ENCODE results near the gene FSTL4. TPM values are rescaled to one million over a fixed set of nuclear protein-coding genes. Genes with fewer than 3 reads are reported as not detected.

The FSTL4 gene
- total and polyA plus RNA-seq, 4 donors = 2.3 to 6.4 (median 5.5) TPM

- H3K36me3 ChIP-seq (ENCODE audit: control insufficient read depth, insufficient read depth, low read length) = no peaks in the 10 kb centered on the region
- peak in 2 of 6 donors; percentile 27 to 52 for DNase-seq (ENCODE audit: low read depth in 4 of 6, low spot score in 6 of 6)
- peaks cover 37% of the 10 kb centered on the region for H3K4me1 ChIP-seq (ENCODE audit: control insufficient read depth, insufficient read depth, low read length)
- no peaks in the 10 kb centered on the region for H3K9me3 ChIP-seq (ENCODE audit: control insufficient read depth, insufficient read depth, low read length)
- H3K27me3 ChIP-seq (ENCODE audit: control insufficient read depth, insufficient read depth, low read length) = peaks cover 4% of the 10 kb centered on the region
- no peak overlapping the region for H3K4me3 ChIP-seq (ENCODE audit: low read depth, low read length)
- H3K27ac ChIP-seq (ENCODE audit: low read depth, low read length) = no peak overlapping the region
- 75% methylated on average over 6 of the region's 6 CpGs for WGBS (ENCODE audit: insufficient coverage)
These were observed 245.1 kb downstream of the FSTL4 start for GRCh38 chr5:133367071-133367786.

- no peaks in the 10 kb centered on the region for H3K36me3 ChIP-seq (ENCODE audit: control insufficient read depth, insufficient read depth, low read length)
- no peak for DNase-seq (ENCODE audit: low read depth in 4 of 6, low spot score in 6 of 6)
- no peak overlapping the region for H3K27ac ChIP-seq (ENCODE audit: low read depth, low read length)
- WGBS (ENCODE audit: insufficient coverage) = 98% methylated on average over 4 of the region's 6 CpGs
- peaks cover 4% of the 10 kb centered on the region for H3K27me3 ChIP-seq (ENCODE audit: control insufficient read depth, insufficient read depth, low read length)
- H3K4me3 ChIP-seq (ENCODE audit: low read depth, low read length) = no peak overlapping the region
- peaks cover 33% of the 10 kb centered on the region for H3K4me1 ChIP-seq (ENCODE audit: control insufficient read depth, insufficient read depth, low read length)
- H3K9me3 ChIP-seq (ENCODE audit: control insufficient read depth, insufficient read depth, low read length) = no peaks in the 10 kb centered on the region
These were observed 245.9 kb downstream of the FSTL4 start for GRCh38 chr5:133366438-133366837.

- H3K9me3 ChIP-seq (ENCODE audit: control insufficient read depth, insufficient read depth, low read length) = no peaks in the 10 kb centered on the region
- no peak for DNase-seq (ENCODE audit: low read depth in 4 of 6, low spot score in 6 of 6)
- peaks cover 30% of the 10 kb centered on the region for H3K4me1 ChIP-seq (ENCODE audit: control insufficient read depth, insufficient read depth, low read length)
- H3K27ac ChIP-seq (ENCODE audit: low read depth, low read length) = no peak overlapping the region
- H3K4me3 ChIP-seq (ENCODE audit: low read depth, low read length) = no peak overlapping the region
- no peaks in the 10 kb centered on the region for H3K36me3 ChIP-seq (ENCODE audit: control insufficient read depth, insufficient read depth, low read length)
- WGBS (ENCODE audit: insufficient coverage) = 50% methylated on average over 6 of the region's 6 CpGs
- H3K27me3 ChIP-seq (ENCODE audit: control insufficient read depth, insufficient read depth, low read length) = peaks cover 4% of the 10 kb centered on the region
These were observed 246.6 kb downstream of the FSTL4 start for GRCh38 chr5:133365738-133366137.

GRCh38 chr5:133364936-133365707 is 247.2 kb downstream of the FSTL4 start:
- H3K36me3 ChIP-seq (ENCODE audit: control insufficient read depth, insufficient read depth, low read length) = no peaks in the 10 kb centered on the region
- H3K9me3 ChIP-seq (ENCODE audit: control insufficient read depth, insufficient read depth, low read length) = no peaks in the 10 kb centered on the region
- no peak overlapping the region for H3K4me3 ChIP-seq (ENCODE audit: low read depth, low read length)
- DNase-seq (ENCODE audit: low read depth in 4 of 6, low spot score in 6 of 6) = peak in 1 of 6 donors; percentile 67
- peaks cover 2% of the 10 kb centered on the region for H3K27me3 ChIP-seq (ENCODE audit: control insufficient read depth, insufficient read depth, low read length)
- H3K4me1 ChIP-seq (ENCODE audit: control insufficient read depth, insufficient read depth, low read length) = peaks cover 24% of the 10 kb centered on the region
- WGBS (ENCODE audit: insufficient coverage) = 26% methylated on average over 7 of the region's 12 CpGs
- H3K27ac ChIP-seq (ENCODE audit: low read depth, low read length) = no peak overlapping the region

- H3K4me1 ChIP-seq (ENCODE audit: control insufficient read depth, insufficient read depth, low read length) = peaks cover 22% of the 10 kb centered on the region
These were observed 248.3 kb downstream of the FSTL4 start for GRCh38 chr5:133363807-133364587.

GRCh38 chr5:133362438-133362837 is 249.9 kb downstream of the FSTL4 start:
- DNase-seq (ENCODE audit: low read depth in 4 of 6, low spot score in 6 of 6) = no peak
- H3K4me1 ChIP-seq (ENCODE audit: control insufficient read depth, insufficient read depth, low read length) = peaks cover 13% of the 10 kb centered on the region
- no peak overlapping the region for H3K27ac ChIP-seq (ENCODE audit: low read depth, low read length)
- H3K9me3 ChIP-seq (ENCODE audit: control insufficient read depth, insufficient read depth, low read length) = no peaks in the 10 kb centered on the region
- WGBS (ENCODE audit: insufficient coverage) = 92% methylated on average over 7 of the region's 7 CpGs
- no peak overlapping the region for H3K4me3 ChIP-seq (ENCODE audit: low read depth, low read length)
- peaks cover 5% of the 10 kb centered on the region for H3K27me3 ChIP-seq (ENCODE audit: control insufficient read depth, insufficient read depth, low read length)
- H3K36me3 ChIP-seq (ENCODE audit: control insufficient read depth, insufficient read depth, low read length) = no peaks in the 10 kb centered on the region

More at GRCh38 chr5:133363807-133364587, 248.3 kb downstream of the FSTL4 start:
- Histone ChIP-seq H3K36me3 (ENCODE audit: control insufficient read depth, insufficient read depth, low read length) (no peaks in the 10 kb centered on the region), H3K27me3 (ENCODE audit: control insufficient read depth, insufficient read depth, low read length) (peaks cover 5% of the 10 kb centered on the region), H3K4me3 (ENCODE audit: low read depth, low read length) (no peak overlapping the region), H3K27ac (ENCODE audit: low read depth, low read length) (no peak overlapping the region), H3K9me3 (ENCODE audit: control insufficient read depth, insufficient read depth, low read length) (no peaks in the 10 kb centered on the region)
- no peak for DNase-seq (ENCODE audit: low read depth in 4 of 6, low spot score in 6 of 6)
- 72% methylated on average over 8 of the region's 10 CpGs for WGBS (ENCODE audit: insufficient coverage)

GRCh38 chr5:133361922-133362321 is 250.4 kb downstream of the FSTL4 start:
- DNase-seq (ENCODE audit: low read depth in 4 of 6, low spot score in 6 of 6) = peak in 1 of 6 donors; percentile 49
- peaks cover 5% of the 10 kb centered on the region for H3K27me3 ChIP-seq (ENCODE audit: control insufficient read depth, insufficient read depth, low read length)
- no peaks in the 10 kb centered on the region for H3K9me3 ChIP-seq (ENCODE audit: control insufficient read depth, insufficient read depth, low read length)
- no peak overlapping the region for H3K27ac ChIP-seq (ENCODE audit: low read depth, low read length)
- H3K36me3 ChIP-seq (ENCODE audit: control insufficient read depth, insufficient read depth, low read length) = no peaks in the 10 kb centered on the region
- H3K4me3 ChIP-seq (ENCODE audit: low read depth, low read length) = no peak overlapping the region
- WGBS (ENCODE audit: insufficient coverage) = no CpG with 5 or more reads among the region's 1 CpG
- H3K4me1 ChIP-seq (ENCODE audit: control insufficient read depth, insufficient read depth, low read length) = peaks cover 15% of the 10 kb centered on the region

- Histone ChIP-seq H3K4me3 (ENCODE audit: low read depth, low read length) (no peak overlapping the region), H3K9me3 (ENCODE audit: control insufficient read depth, insufficient read depth, low read length) (no peaks in the 10 kb centered on the region), H3K4me1 (ENCODE audit: control insufficient read depth, insufficient read depth, low read length) (peaks cover 15% of the 10 kb centered on the region), H3K27me3 (ENCODE audit: control insufficient read depth, insufficient read depth, low read length) (peaks cover 5% of the 10 kb centered on the region), H3K36me3 (ENCODE audit: control insufficient read depth, insufficient read depth, low read length) (no peaks in the 10 kb centered on the region), H3K27ac (ENCODE audit: low read depth, low read length) (no peak overlapping the region)
- WGBS (ENCODE audit: insufficient coverage) = 44% methylated on average over 4 of the region's 18 CpGs
- no peak for DNase-seq (ENCODE audit: low read depth in 4 of 6, low spot score in 6 of 6)
These were observed 251.5 kb downstream of the FSTL4 start for GRCh38 chr5:133360693-133361472.

- no peaks in the 10 kb centered on the region for H3K36me3 ChIP-seq (ENCODE audit: control insufficient read depth, insufficient read depth, low read length)
- H3K27me3 ChIP-seq (ENCODE audit: control insufficient read depth, insufficient read depth, low read length) = peaks cover 5% of the 10 kb centered on the region
- H3K9me3 ChIP-seq (ENCODE audit: control insufficient read depth, insufficient read depth, low read length) = no peaks in the 10 kb centered on the region
- no peak for DNase-seq (ENCODE audit: low read depth in 4 of 6, low spot score in 6 of 6)
- 84% methylated on average over 4 of the region's 8 CpGs for WGBS (ENCODE audit: insufficient coverage)
- H3K4me3 ChIP-seq (ENCODE audit: low read depth, low read length) = no peak overlapping the region
- peaks cover 14% of the 10 kb centered on the region for H3K4me1 ChIP-seq (ENCODE audit: control insufficient read depth, insufficient read depth, low read length)
- H3K27ac ChIP-seq (ENCODE audit: low read depth, low read length) = no peak overlapping the region
These were observed 252.5 kb downstream of the FSTL4 start for GRCh38 chr5:133359861-133360260.
